Suprapubic skin (tissue), 3 donors: ENCODE data around the gene DDC.
"Not testable (repeated sequence)": the region's sequence is repeated elsewhere in the genome, so short reads cannot be mapped to it uniquely, and the experiment has no call there.

Experiments used
- CTCF ChIP-seq, 2 donors: fragments of 200-600 bp in 1 of 2; fragments of 450-650 bp in 1 of 2; sonication (generic) in 1 of 2; IDR thresholded peaks; one replicate each; pipeline ENCODE4 v1.5.1; 2016 to 2019; ENCODE audit warnings: antibody characterized with exemption in 2 of 2, mild to moderate bottlenecking in 1 of 2, moderate library complexity in 1 of 2
- EP300 ChIP-seq: sonication (generic); formaldehyde crosslinking; IDR thresholded peaks from one replicate; pipeline ENCODE4 v1.6.1; 2017; ENCODE audit warnings: antibody characterized with exemption
- POLR2A ChIP-seq, 2 donors: fragments of 450-650 bp; IDR thresholded peaks; one replicate each; pipeline ENCODE4 v1.6.1; 2017; ENCODE audit warnings: antibody characterized with exemption in 2 of 2, mild to moderate bottlenecking in 2 of 2, moderate library complexity in 2 of 2

GRCh38 chr7:50545613-50546012 is 19.6 kb downstream of the DDC start:
- not testable (repeated sequence) for TF ChIP-seq CTCF (IDR thresholded peaks at IDR 0.05); EP300; POLR2A (IDR thresholded peaks at IDR 0.05)
